LHCN-M2 (cell line): ENCODE measurements around the gene CAPN5. TPM values are rescaled to one million over a fixed set of nuclear protein-coding genes. Genes with fewer than 3 reads are reported as not detected.
A peak's percentile ranks its signal among the peaks of the same experiment; 100 is the strongest.
"Not testable (repeated sequence)": the region's sequence is repeated elsewhere in the genome, so short reads cannot be mapped to it uniquely, and the experiment has no call there.

Experiments used
- DNase-seq: peaks from one replicate; pipeline ENCODE4 v3.0.0-alpha.2; 2012; ENCODE audit warnings: low read depth
- total RNA-seq: library from RNA; depleted of rRNA; stranded (reverse); fragments of >200 nt; gene quantifications from 2 replicates; pipeline ENCODE4 v1.2.3, GENCODE V29; 2014

CAPN5 gene
- total RNA-seq, 1 experiment from 2014 or later: 42.5 TPM

DNA sequence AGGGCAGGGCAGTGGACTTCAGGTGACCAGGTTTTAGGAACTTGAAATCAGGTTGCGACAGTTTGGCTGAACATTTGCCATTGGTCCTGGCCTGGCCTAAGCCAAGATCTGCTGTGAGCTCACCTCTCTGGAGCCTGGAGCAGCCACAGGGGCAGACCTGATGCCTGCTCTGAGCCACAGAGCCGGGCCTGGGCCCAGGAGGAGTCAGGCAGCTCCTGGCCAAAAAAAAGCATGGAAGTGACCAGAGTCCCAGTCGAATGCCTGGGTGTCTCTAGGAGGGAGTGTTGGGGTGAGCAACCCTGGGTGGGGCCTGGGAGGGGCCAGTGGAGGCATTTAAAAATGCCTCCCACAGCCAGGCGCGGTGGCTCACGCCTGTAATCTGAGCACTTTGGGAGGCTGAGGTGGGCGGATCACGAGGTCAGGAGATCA, 29.8 kb downstream of the CAPN5 start:
- DNase-seq: no peak

DNA sequence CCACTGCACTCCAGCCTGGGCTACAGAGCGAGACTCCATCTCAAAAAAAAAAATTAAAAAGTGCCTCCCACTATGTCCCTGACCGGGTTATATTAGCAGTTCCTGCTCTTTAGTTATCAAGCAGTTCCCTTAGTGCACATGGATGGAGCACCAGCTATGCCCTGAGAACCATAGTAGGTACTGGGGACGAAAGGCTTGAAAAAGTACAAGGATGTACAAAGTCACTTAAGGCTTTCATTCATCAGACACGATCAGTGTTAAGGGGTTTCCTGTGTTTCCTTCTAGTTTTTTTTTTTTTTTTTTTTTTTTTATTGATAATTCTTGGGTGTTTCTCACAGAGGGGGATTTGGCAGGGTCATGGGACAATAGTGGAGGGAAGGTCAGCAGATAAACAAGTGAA, 30.4 kb downstream of the CAPN5 start:
- not testable (repeated sequence) for DNase-seq

GRCh38 chr11:77100166-77101042, 33.6 kb downstream of the CAPN5 start:
- DNase-seq: no peak

GRCh38 chr11:77101043-77101537, 34.3 kb downstream of the CAPN5 start:
- DNase-seq: peak; percentile 32

- no peak for DNase-seq
Observed at GRCh38 chr11:77102246-77103210, 35.8 kb downstream of the CAPN5 start, which contains the start of gene OMP. TSS of gene OMP (plus strand) at chr11:77102840. CDS start at chr11:77102840, 0 bp downstream.

DNA sequence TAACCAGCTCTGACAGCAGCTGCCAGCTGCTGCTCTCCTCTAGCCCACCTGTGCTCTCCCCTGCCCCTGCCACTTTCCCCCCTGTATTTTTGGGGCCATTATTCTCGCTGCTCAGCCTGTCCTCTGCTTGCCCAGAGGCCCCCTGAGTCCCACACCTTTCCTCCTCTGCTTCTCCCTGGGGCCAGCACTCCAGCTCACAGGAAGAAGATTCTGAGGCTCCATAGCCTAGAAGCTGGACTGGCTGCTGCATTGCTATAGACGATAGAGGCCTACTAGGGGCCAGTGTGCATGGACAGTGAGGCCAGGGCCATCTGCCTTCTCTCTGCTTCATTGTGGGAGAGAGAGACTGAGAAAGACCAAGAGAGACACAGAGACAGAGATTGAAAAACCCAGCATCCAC, 36.5 kb downstream of the CAPN5 start:
- no peak for DNase-seq

DNA sequence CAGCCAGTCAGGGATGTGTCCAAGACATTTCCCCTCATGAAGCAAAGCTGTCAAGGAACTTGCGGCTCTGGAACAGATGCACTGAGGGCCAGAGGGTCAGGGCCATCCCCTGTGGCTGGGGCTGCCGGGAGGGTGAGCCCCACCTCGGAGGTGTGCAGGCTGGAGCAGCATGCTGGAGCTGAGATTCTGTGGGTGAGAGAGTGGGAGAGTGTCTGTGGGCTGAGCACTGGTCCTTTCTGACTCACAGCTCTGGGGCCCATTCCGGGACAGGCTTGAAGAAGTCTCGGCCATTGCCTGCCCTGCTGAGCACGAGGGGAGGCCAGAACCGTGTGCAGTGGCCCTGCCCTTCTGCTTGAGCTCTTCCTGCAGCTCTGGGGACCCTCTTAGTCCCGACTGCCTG, 38.0 kb downstream of the CAPN5 start:
- no peak for DNase-seq

DNA sequence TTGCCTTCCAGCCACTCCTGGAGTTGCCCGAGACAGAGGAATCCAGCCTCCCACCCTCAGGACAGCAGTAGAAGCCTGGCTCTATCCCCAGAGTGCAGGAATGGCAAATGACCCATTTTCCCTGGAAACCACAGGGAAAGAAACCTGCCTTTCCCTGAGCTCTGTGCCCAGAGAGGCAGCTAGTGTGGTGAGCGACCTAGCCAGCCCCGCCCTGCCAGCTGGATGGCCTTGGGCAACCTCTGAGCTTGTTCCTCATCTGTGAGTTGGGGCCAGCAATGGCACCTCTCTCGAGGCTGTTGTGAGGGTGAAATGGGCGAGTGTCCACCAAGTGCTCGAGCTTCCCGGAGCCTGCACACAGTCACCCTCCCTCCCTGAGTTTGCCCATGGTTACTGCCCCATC, 39.5 kb downstream of the CAPN5 start:
- DNase-seq: peak; percentile 42

- no peak for DNase-seq
Observed at GRCh38 chr11:77106759-77107158, 40.0 kb downstream of the CAPN5 start.

DNA sequence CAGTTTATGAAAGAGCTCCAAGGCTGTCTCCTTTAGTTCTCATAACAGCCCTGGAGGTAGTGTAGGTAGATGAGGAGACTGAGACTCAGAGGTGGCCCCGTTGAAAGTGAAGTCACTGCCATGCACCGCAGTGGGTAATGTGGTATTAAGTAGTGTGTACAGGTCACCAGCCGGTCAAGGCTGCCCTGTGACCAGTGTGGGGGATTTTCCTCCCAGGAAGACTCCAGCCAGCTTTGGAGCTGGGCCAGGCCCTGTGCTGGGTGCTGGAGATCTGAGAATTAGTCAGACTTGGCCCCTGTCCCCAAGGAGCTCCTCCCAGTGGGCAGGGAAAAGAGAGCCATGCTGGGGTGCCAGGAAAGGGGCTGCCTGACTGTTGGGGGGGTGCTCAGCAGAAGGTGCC, 41.2 kb downstream of the CAPN5 start:
- DNase-seq: peak; percentile 93

DNA sequence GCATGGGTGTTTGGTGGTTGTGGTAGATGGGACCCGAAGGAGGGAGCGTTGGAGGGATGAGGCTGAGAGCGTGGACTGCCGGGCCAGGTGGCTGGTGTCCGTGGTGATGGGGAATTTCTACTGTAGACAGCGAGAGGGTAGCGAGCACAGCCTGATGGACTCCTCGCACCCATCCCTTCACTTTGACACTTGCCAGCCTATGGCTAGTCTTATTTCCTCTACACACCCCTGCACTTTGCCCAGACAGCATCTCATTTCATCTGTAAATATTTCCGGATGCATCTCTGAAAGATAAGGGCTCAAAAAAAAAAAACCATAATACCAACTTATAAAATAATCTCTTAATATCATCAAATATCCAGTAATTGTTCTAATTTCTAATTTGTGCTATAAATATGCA, 41.7 kb downstream of the CAPN5 start:
- no peak for DNase-seq

GRCh38 chr11:77109236-77110019, 42.7 kb downstream of the CAPN5 start:
- peak; percentile 92 for DNase-seq

- DNase-seq: no peak
Observed at GRCh38 chr11:77110836-77111235, 44.1 kb downstream of the CAPN5 start.

GRCh38 chr11:77111277-77111676, 44.5 kb downstream of the CAPN5 start:
- DNase-seq: no peak

GRCh38 chr11:77111946-77112345, 45.2 kb downstream of the CAPN5 start:
- DNase-seq: no peak

DNA sequence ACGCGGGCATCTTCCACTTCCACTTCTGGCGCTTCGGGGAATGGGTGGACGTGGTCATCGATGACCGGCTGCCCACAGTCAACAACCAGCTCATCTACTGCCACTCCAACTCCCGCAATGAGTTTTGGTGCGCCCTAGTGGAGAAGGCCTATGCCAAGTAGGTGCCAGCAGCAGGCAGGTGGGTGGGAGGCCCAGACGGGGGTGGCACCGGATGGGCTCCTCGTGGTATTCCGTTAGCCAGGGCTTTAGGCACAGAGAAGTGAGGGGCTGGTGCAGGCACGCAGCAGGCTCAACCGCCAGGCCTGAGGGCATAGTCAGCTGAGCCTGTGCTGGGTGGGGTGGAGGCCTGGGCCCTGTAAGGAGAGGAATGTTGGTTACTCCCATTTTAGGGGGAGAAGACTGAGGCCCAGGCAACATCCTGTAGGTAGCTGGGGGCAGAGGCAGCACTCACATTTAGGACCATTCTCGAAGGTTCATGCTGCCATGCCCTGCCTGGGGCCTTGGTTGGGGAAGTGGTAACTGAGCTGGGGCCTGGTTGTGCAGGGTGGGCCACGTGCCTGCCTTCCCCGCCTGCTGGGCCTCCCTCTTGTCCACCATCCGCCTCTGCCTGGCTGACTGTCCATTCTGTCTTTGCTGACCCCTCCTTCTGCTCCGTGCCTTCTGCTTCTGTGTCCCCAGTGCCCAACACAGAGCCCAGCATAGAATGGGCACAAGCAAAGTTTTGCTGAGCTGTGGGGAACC, 46.0 kb downstream of the CAPN5 start:
- no peak for DNase-seq

- peak; percentile 31 for DNase-seq
Observed at GRCh38 chr11:77113382-77114088, 46.8 kb downstream of the CAPN5 start.

DNA sequence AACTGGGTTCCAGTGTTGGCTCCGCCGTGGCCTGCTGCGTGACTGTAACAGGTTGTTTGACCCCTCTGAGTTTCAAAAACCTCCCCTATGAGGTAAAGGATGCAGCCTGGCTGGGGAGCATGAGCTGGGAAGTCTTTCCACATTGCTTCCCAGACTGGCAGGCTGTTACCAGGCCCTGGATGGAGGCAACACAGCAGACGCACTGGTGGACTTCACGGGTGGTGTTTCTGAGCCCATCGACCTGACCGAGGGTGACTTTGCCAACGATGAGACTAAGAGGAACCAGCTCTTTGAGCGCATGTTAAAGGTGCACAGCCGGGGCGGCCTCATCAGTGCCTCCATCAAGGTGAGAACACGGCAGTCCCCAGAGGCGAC, 47.3 kb downstream of the CAPN5 start:
- DNase-seq: no peak

DNA sequence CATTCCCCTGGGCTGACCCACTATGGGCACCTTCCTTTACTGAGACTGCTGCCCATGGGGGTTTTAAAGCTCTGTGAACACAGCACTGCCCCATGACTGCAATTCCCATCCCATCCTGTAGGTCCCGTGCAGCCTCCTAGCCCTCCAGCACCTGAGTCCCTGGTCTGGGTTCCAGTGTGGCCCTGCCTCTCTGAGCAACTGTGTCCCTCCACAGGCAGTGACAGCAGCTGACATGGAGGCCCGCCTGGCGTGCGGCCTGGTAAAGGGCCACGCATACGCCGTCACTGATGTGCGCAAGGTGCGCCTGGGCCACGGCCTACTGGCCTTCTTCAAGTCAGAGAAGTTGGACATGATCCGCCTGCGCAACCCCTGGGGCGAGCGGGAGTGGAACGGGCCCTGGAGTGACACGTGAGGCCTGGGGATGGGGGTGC, 48.4 kb downstream of the CAPN5 start:
- DNase-seq: no peak

GRCh38 chr11:77115956-77116355, 49.2 kb downstream of the CAPN5 start:
- DNase-seq: no peak
